Fibroblast of peridontal ligament (primary cell): ENCODE data around the gene MCU.
"Not testable (repeated sequence)": the region's sequence is repeated elsewhere in the genome, so short reads cannot be mapped to it uniquely, and the experiment has no call there.

ENCODE experiments used
- DNase-seq: peaks from one replicate; pipeline ENCODE4 v3.0.0-alpha.2; 2010; ENCODE audit errors: extremely low read depth

MCU gene

GRCh38 chr10:72899545-72899944 lies 207.6 kb downstream of the MCU start:
- no peak for DNase-seq

- not testable (repeated sequence) for DNase-seq
Measured at GRCh38 chr10:72903941-72904446, 212.1 kb downstream of the MCU start.

- DNase-seq = no peak
Measured at GRCh38 chr10:72904806-72905205, 212.9 kb downstream of the MCU start.

- no peak for DNase-seq
Measured at GRCh38 chr10:72906446-72906845, 214.5 kb downstream of the MCU start.

- no peak for DNase-seq
Measured at GRCh38 chr10:72910705-72911104, 218.8 kb downstream of the MCU start.

- DNase-seq = no peak
Measured at GRCh38 chr10:72911758-72912157, 219.8 kb downstream of the MCU start.

GRCh38 chr10:72912736-72913135 lies 220.8 kb downstream of the MCU start:
- no peak for DNase-seq

- DNase-seq = no peak
Measured at GRCh38 chr10:72913287-72913686, 221.3 kb downstream of the MCU start.

- not testable (repeated sequence) for DNase-seq
Measured at GRCh38 chr10:72917201-72917600, 225.3 kb downstream of the MCU start.

- not testable (repeated sequence) for DNase-seq
Measured at GRCh38 chr10:72917803-72918332, 225.9 kb downstream of the MCU start.

GRCh38 chr10:72918352-72918751 lies 226.4 kb downstream of the MCU start:
- DNase-seq = no peak

GRCh38 chr10:72921147-72921683 lies 229.3 kb downstream of the MCU start:
- DNase-seq = not testable (repeated sequence)

GRCh38 chr10:72924351-72924750 lies 232.4 kb downstream of the MCU start:
- no peak for DNase-seq

- DNase-seq = no peak
Measured at GRCh38 chr10:72925951-72926465, 234.1 kb downstream of the MCU start.

- DNase-seq = no peak
Measured at GRCh38 chr10:72927485-72927884, 235.5 kb downstream of the MCU start.

- DNase-seq = no peak
Measured at GRCh38 chr10:72928798-72929197, 236.9 kb downstream of the MCU start.

- DNase-seq = no peak
Measured at GRCh38 chr10:72930276-72930675, 238.3 kb downstream of the MCU start.

- peak; percentile 61 for DNase-seq
Measured at GRCh38 chr10:72932259-72933015, 240.5 kb downstream of the MCU start.

GRCh38 chr10:72935361-72935760 lies 243.4 kb downstream of the MCU start:
- peak; percentile 8 for DNase-seq
